ENCODE results near the gene SGCD. TPM values are rescaled to one million over a fixed set of nuclear protein-coding genes. Genes with fewer than 3 reads are reported as not detected.

The SGCD gene
- total RNA-seq, 4 donors from 2014 or later, result 0.83 to 9.6 (median 1.9) TPM

- H3K9me3 ChIP-seq, result no peaks in the 10 kb centered on the region
- no peak overlapping the region for H3K4me3 ChIP-seq
- no peaks in the 10 kb centered on the region for H3K36me3 ChIP-seq
- no peaks in the 10 kb centered on the region for H3K4me1 ChIP-seq
- H3K27ac ChIP-seq, result no peak overlapping the region
- TF ChIP-seq CTCF (IDR thresholded peaks at IDR 0.05), result no peak
- TF ChIP-seq POLR2A (IDR thresholded peaks at IDR 0.05), result no peak
- no peaks in the 10 kb centered on the region for H3K27me3 ChIP-seq
- DNase-seq, result no peak
Observed at GRCh38 chr5:156695774-156696173, 368.8 kb downstream of the SGCD start.

GRCh38 chr5:156698323-156698722, 371.4 kb downstream of the SGCD start:
- Histone ChIP-seq H3K27me3 (no peaks in the 10 kb centered on the region), H3K9me3 (no peaks in the 10 kb centered on the region), H3K4me3 (no peak overlapping the region), H3K36me3 (no peaks in the 10 kb centered on the region), H3K4me1 (no peaks in the 10 kb centered on the region), H3K27ac (no peak overlapping the region)
- DNase-seq, result no peak
- TF ChIP-seq CTCF (IDR thresholded peaks at IDR 0.05), result no peak
- no peak for TF ChIP-seq POLR2A (IDR thresholded peaks at IDR 0.05)

- TF ChIP-seq CTCF (IDR thresholded peaks at IDR 0.05) (no peak), POLR2A (IDR thresholded peaks at IDR 0.05) (no peak)
- Histone ChIP-seq H3K27ac (no peak overlapping the region), H3K36me3 (no peaks in the 10 kb centered on the region), H3K27me3 (no peaks in the 10 kb centered on the region), H3K9me3 (no peaks in the 10 kb centered on the region), H3K4me1 (no peaks in the 10 kb centered on the region), H3K4me3 (no peak overlapping the region)
- DNase-seq, result no peak
Observed at GRCh38 chr5:156699147-156699546, 372.2 kb downstream of the SGCD start.

GRCh38 chr5:156704139-156704538, 377.2 kb downstream of the SGCD start:
- DNase-seq, result no peak
- no peaks in the 10 kb centered on the region for H3K9me3 ChIP-seq
- H3K4me3 ChIP-seq, result no peak overlapping the region
- H3K27ac ChIP-seq, result no peak overlapping the region
- TF ChIP-seq POLR2A (IDR thresholded peaks at IDR 0.05), result no peak
- no peak for TF ChIP-seq CTCF (IDR thresholded peaks at IDR 0.05)
- no peaks in the 10 kb centered on the region for H3K36me3 ChIP-seq
- H3K27me3 ChIP-seq, result no peaks in the 10 kb centered on the region
- no peaks in the 10 kb centered on the region for H3K4me1 ChIP-seq

GRCh38 chr5:156706631-156707030, 379.7 kb downstream of the SGCD start:
- Histone ChIP-seq H3K4me3 (no peak overlapping the region), H3K9me3 (no peaks in the 10 kb centered on the region), H3K27me3 (no peaks in the 10 kb centered on the region), H3K4me1 (no peaks in the 10 kb centered on the region), H3K27ac (no peak overlapping the region), H3K36me3 (no peaks in the 10 kb centered on the region)
- TF ChIP-seq POLR2A (IDR thresholded peaks at IDR 0.05) (no peak), CTCF (IDR thresholded peaks at IDR 0.05) (no peak)
- DNase-seq, result no peak

GRCh38 chr5:156707750-156708149, 380.8 kb downstream of the SGCD start:
- no peaks in the 10 kb centered on the region for H3K27me3 ChIP-seq
- TF ChIP-seq CTCF (IDR thresholded peaks at IDR 0.05) (no peak), POLR2A (IDR thresholded peaks at IDR 0.05) (no peak)
- H3K36me3 ChIP-seq, result no peaks in the 10 kb centered on the region
- no peak for DNase-seq
- no peaks in the 10 kb centered on the region for H3K4me1 ChIP-seq
- H3K9me3 ChIP-seq, result no peaks in the 10 kb centered on the region
- H3K27ac ChIP-seq, result no peak overlapping the region
- no peak overlapping the region for H3K4me3 ChIP-seq
